HepG2 (cell line): ENCODE data around the gene VEZT. TPM values are rescaled to one million over a fixed set of nuclear protein-coding genes. Genes with fewer than 3 reads are reported as not detected.

Experiments used
- ATAC-seq: fragments of 200-7000 bp; cut with Tn5 transposase; 3 replicates; pipeline ENCODE4 v1.9.1; 2020; ENCODE audit warnings: mild to moderate bottlenecking, moderate library complexity
- BruUV-seq: library from RNA; stranded (reverse); fragments of 400-500 nt; replicated peaks from 2 replicates; lab custom pipeline; 2021; lab: Mats Ljungman, UMichigan
- CTCF ChIA-PET: fragments of 300-600 bp; formaldehyde crosslinking; extraction: SDS; loops from one replicate; lab custom pipeline; 2021; ENCODE audit warnings: low total read pairs, inconsistent platforms, low intra/inter-chr PET ratio; lab: Yijun Ruan, JAX
- POLR2A ChIA-PET: fragments of 350-600 bp; sonication (Branson Sonifier 250); formaldehyde crosslinking; loops from one replicate; lab custom pipeline; 2020; ENCODE audit warnings: antibody characterized with exemption, inconsistent platforms; lab: Yijun Ruan, JAX
- DNase-seq: peaks from one replicate; pipeline ENCODE4 v3.0.0-alpha.2; 2015; ENCODE audit warnings: low spot score
- FAIRE-seq: peaks from 3 replicates; lab custom pipeline; 2011; peaks lifted over from hg19 to GRCh38; lab: Jason Lieb, UNC
- H2AFZ ChIP-seq: one replicate; pipeline ENCODE4 v1.6.1; 2011; ENCODE audit warnings: low read length, inconsistent platforms
- H3K27ac ChIP-seq: fragments of 300-600 bp; 3 replicates; pipeline ENCODE4 v1.8.0; 2011; ENCODE audit warnings: mixed run types, mild to moderate bottlenecking, mixed read lengths, low read length, inconsistent platforms; ENCODE audit not compliant: insufficient read depth; ENCODE audit errors: extremely low read length
- H3K27me3 ChIP-seq, 2 experiments: fragments of 200-600 bp in 1 of 2; 2 replicates in 1 of 2; 3 replicates in 1 of 2; pipeline versions ENCODE4 v1.6.0 to v1.8.0; 2011; ENCODE audit warnings: low read length in 2 of 2, mild to moderate bottlenecking in 2 of 2, moderate library complexity in 2 of 2, inconsistent platforms in 1 of 2; ENCODE audit not compliant: insufficient read depth in 2 of 2, control insufficient read depth in 1 of 2
- H3K36me3 ChIP-seq, 2 experiments: fragments of 200-600 bp in 1 of 2; replicated peaks in 1 of 2; 2 replicates in 1 of 2; 3 replicates in 1 of 2; pipeline versions ENCODE4 v1.5.1 to v1.8.0; 2011; ENCODE audit warnings: low read length in 2 of 2, inconsistent platforms in 1 of 2; ENCODE audit not compliant: insufficient read depth in 2 of 2, control insufficient read depth in 1 of 2
- H3K4me1 ChIP-seq: 2 replicates; pipeline ENCODE4 v1.5.1; 2012; ENCODE audit warnings: low read length, inconsistent platforms; ENCODE audit not compliant: insufficient read depth
- H3K4me2 ChIP-seq: 2 replicates; pipeline ENCODE4 v1.6.0; 2011; ENCODE audit warnings: low read depth, low read length, inconsistent platforms
- H3K4me3 ChIP-seq, 3 experiments: fragments of 200-600 bp in 1 of 3; sonication (generic), shearing (Covaris generic) in 1 of 3; replicated peaks in 1 of 3; 2 replicates each; pipeline ENCODE4 v1.5.1; 2011 to 2016; ENCODE audit warnings: low read length in 3 of 3, inconsistent platforms in 2 of 3, low read depth in 2 of 3, mild to moderate bottlenecking in 2 of 3, control low read depth in 1 of 3, mixed read lengths in 1 of 3; ENCODE audit not compliant: insufficient read depth in 1 of 3
- H3K79me2 ChIP-seq: one replicate; pipeline ENCODE4 v1.6.1; 2011; ENCODE audit warnings: low read length, inconsistent platforms; ENCODE audit not compliant: insufficient read depth
- H3K9ac ChIP-seq: 2 replicates; pipeline ENCODE4 v1.6.0; 2011; ENCODE audit warnings: mild to moderate bottlenecking, low read depth, low read length, inconsistent platforms; ENCODE audit not compliant: insufficient read depth
- H3K9me3 ChIP-seq: 2 replicates; pipeline ENCODE4 v1.5.1; 2012; ENCODE audit warnings: mild to moderate bottlenecking, low read length
- H4K20me1 ChIP-seq: 2 replicates; pipeline ENCODE4 v1.6.0; 2011; ENCODE audit warnings: inconsistent platforms, mild to moderate bottlenecking, low read length, moderate library complexity; ENCODE audit not compliant: insufficient read depth
- CBX2 ChIP-seq, 2 experiments: fragments of 200-600 bp in 1 of 2; sonication (generic); formaldehyde crosslinking in 1 of 2; IDR thresholded peaks; 2 replicates each; pipeline versions ENCODE4 v1.7.0 to v1.8.1; 2018 to 2022; ENCODE audit warnings: low read depth in 2 of 2, low read length in 1 of 2, mild to moderate bottlenecking in 1 of 2, missing genetic modification reagents in 1 of 2
- ELF3 ChIP-seq: IDR thresholded peaks from 2 replicates; pipeline ENCODE4 v1.6.1; 2016; ENCODE audit warnings: missing genetic modification reagents, missing compliant biosample characterization
- FOXA3 ChIP-seq: IDR thresholded peaks from 2 replicates; pipeline ENCODE4 v1.6.1; 2016; ENCODE audit warnings: missing genetic modification reagents, missing compliant biosample characterization
- HOMEZ ChIP-seq: IDR thresholded peaks from 2 replicates; pipeline ENCODE4 v1.6.1; 2016; ENCODE audit warnings: low read depth
- IRX3 ChIP-seq: sonication (generic); formaldehyde crosslinking; IDR thresholded peaks from 2 replicates; pipeline ENCODE4 v1.8.1; 2023; ENCODE audit warnings: mild to moderate bottlenecking, low read depth, missing genetic modification reagents, borderline replicate concordance
- NFATC3 ChIP-seq: sonication (generic); formaldehyde crosslinking; IDR thresholded peaks from 2 replicates; pipeline ENCODE4 v1.5.1; 2020; ENCODE audit warnings: mild to moderate bottlenecking, missing genetic modification reagents
- RBM39 ChIP-seq: fragments of 200-400 bp; formaldehyde crosslinking; IDR thresholded peaks from one replicate; pipeline ENCODE4 v1.6.1; 2018; ENCODE audit warnings: antibody characterized with exemption, mild to moderate bottlenecking, low read depth, low read length; ENCODE audit not compliant: poor library complexity, severe bottlenecking
- SMARCE1 ChIP-seq: fragments of 450-650 bp; IDR thresholded peaks from 2 replicates; pipeline ENCODE4 v1.6.1; 2017; ENCODE audit warnings: borderline replicate concordance
- STAT6 ChIP-seq: sonication (generic); formaldehyde crosslinking; IDR thresholded peaks from 2 replicates; pipeline ENCODE4 v1.4.0; 2020; ENCODE audit warnings: missing genetic modification reagents, mild to moderate bottlenecking, borderline replicate concordance
- TRIM24 ChIP-seq: sonication (generic); formaldehyde crosslinking; IDR thresholded peaks from 2 replicates; pipeline ENCODE4 v1.8.0; 2022; ENCODE audit warnings: mild to moderate bottlenecking, missing genetic modification reagents
- ZKSCAN8 ChIP-seq: IDR thresholded peaks from 2 replicates; pipeline ENCODE4 v1.6.1; 2016; ENCODE audit warnings: borderline replicate concordance, missing genetic modification reagents, missing compliant biosample characterization
- ZNF430 ChIP-seq: sonication (generic); formaldehyde crosslinking; IDR thresholded peaks from 2 replicates; pipeline ENCODE4 v1.9.0; 2021; ENCODE audit warnings: mild to moderate bottlenecking, missing genetic modification reagents
- ZNF451 ChIP-seq: sonication (generic); formaldehyde crosslinking; IDR thresholded peaks from 2 replicates; pipeline ENCODE4 v1.5.0; 2020; ENCODE audit warnings: mild to moderate bottlenecking, missing genetic modification reagents
- ZNF839 ChIP-seq: sonication (generic); formaldehyde crosslinking; IDR thresholded peaks from 2 replicates; pipeline ENCODE4 v1.4.0; 2020; ENCODE audit warnings: missing genetic modification reagents, mild to moderate bottlenecking, borderline replicate concordance
- WGBS: methylation state at CpG from one replicate; pipeline ENCODE4 v1.1.6; 2017; ENCODE audit warnings: low lambda C conversion rate; 5-methylcytosine and 5-hydroxymethylcytosine counted together
- in situ Hi-C: cut with HindIII; loops from 2 replicates; pipeline ENCODE4 v1.10.0; 2017; ENCODE audit warnings: low pct_unique_long_range_greater_than_20kb; ENCODE audit not compliant: extremely low pct_ligation_motif_present
- intact Hi-C: fragments of 100-400 bp; cut with micrococcal nuclease; formaldehyde crosslinking; loops from one replicate; pipeline ENCODE4 v1.10.0; 2022; ENCODE audit not compliant: unreplicated experiment
- polyA plus RNA-seq, 8 experiments: library from polyadenylated mRNA; depleted of rRNA in 3 of 8; stranded (reverse) in 7 of 8; unstranded in 1 of 8; fragments of >200 nt; fragmentation: Illumina TruSeq in 4 of 8; extraction: Trizol in 4 of 8; gene quantifications; 2 replicates each; pipeline versions ENCODE4 v1.2.1 to v1.2.3, GENCODE V29; 2011 to 2016; ENCODE audit warnings: low read depth in 4 of 8, missing spikeins in 1 of 8, mixed read lengths in 1 of 8; ENCODE audit not compliant: insufficient read depth in 1 of 8
- total RNA-seq, 5 experiments: library from RNA; depleted of rRNA; stranded (reverse); fragments of >200 nt; fragmentation: Illumina TruSeq; extraction: Trizol; gene quantifications; 2 replicates each; pipeline ENCODE4 v1.2.3, GENCODE V29; 2016; ENCODE audit warnings: low read depth in 1 of 5

VEZT gene
- total and polyA plus RNA-seq, 2 of the 13 experiments (the other 11 are each of a cell fraction or from before 2014, with no cell fraction given): 35.5 to 51.6 TPM

GRCh38 chr12:95169368-95169767 is 48.2 kb upstream of the VEZT start (continued):
- TF ChIP-seq ZNF839 (no peak), IRX3 (no peak), FOXA3 (CRISPR knock-in tag) (peak; percentile 25; the same call in 1 of the 2 replicates), ELF3 (peak; percentile 49; the same call in 1 of the 2 replicates), ZKSCAN8 (CRISPR knock-in tag) (no peak), CBX2 (IDR thresholded peaks at IDR 0.05; ENCODE audit: low read depth, low read length) (no peak), CBX2 (CRISPR knock-in tag; IDR thresholded peaks at IDR 0.05; ENCODE audit: low read depth) (no peak)

GRCh38 chr12:95173392-95174251 is 44.0 kb upstream of the VEZT start:
- TF ChIP-seq ZNF430 (no peak), NFATC3 (CRISPR knock-in tag) (no peak), STAT6 (no peak), ZNF451 (no peak), SMARCE1 (no peak), RBM39 (no peak), HOMEZ (no peak), TRIM24 (no peak)
- CTCF ChIA-PET: no interaction called here
- Histone ChIP-seq H3K79me2 (no peaks in the 10 kb centered on the region), H3K27me3 (no peaks in the 10 kb centered on the region), H3K36me3 (peaks cover 0 to 3% of the 10 kb centered on the region in 2 experiments; a peak in 1 of 5 replicates), H3K27ac (no peak overlapping the region), H3K9ac (no peak overlapping the region), H3K4me1 (peaks cover 16% of the 10 kb centered on the region), H3K4me2 (no peak overlapping the region), H4K20me1 (no peaks in the 10 kb centered on the region), H2AFZ (no peak overlapping the region), H3K9me3 (no peaks in the 10 kb centered on the region), H3K4me3 (no peak overlapping the region)
- FAIRE-seq (no peak), ATAC-seq (no peak), DNase-seq (no peak)
- 84% methylated on average over 6 of the region's 8 CpGs for WGBS
- intact Hi-C loops (no loop called here), in situ Hi-C loops (no loop called here)
- POLR2A ChIA-PET: no interaction called here
- no TSS peak for BruUV-seq
